Measurements from ENCODE around the gene NR4A2.
A peak's percentile ranks its signal among the peaks of the same experiment; 100 is the strongest.

Gene NR4A2

DNA sequence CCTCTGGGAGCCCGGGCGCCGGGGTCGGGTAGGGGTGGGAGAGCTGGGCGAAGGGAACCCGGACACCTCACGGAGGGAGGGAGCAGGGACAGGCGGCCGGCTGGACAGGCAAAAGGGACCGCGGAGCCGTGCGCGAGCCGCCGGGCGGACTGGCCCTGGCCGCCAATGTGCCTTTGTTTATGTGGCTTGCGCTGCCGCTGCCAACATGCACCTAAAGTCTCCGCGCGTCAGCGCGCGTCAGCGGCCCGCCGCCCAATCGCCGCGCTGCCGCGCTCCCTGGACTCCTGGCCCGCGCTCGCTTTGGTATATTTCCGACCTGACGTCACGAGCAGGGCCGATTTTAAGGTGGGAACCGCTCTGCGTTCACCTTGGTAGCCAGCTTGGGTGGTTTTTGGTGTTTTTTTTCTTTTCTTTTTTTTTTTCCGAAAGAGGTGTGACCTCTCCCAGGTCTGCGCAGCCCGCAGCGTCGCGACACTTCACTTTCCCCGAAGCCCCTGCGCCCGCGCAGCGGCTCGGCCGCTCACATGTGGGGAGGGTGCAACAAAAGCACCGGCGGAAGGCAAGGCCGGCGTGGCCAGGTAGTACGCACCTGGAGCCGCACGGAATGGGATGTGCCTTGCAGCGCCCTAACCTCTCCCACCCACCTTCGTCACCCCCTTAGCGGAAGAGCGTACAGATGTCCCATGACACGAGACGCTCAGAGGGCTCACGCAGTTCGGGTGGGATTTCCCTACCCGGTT lies at the start of gene NR4A2:
Gene NR4A2 (minus strand): TSS at position 188 of the 740 bp plus-strand sequence. CDS start 2,535 bp downstream, outside the sequence.
- peak; percentile 85 for DNase-seq (ENCODE audit: low read depth)

DNA sequence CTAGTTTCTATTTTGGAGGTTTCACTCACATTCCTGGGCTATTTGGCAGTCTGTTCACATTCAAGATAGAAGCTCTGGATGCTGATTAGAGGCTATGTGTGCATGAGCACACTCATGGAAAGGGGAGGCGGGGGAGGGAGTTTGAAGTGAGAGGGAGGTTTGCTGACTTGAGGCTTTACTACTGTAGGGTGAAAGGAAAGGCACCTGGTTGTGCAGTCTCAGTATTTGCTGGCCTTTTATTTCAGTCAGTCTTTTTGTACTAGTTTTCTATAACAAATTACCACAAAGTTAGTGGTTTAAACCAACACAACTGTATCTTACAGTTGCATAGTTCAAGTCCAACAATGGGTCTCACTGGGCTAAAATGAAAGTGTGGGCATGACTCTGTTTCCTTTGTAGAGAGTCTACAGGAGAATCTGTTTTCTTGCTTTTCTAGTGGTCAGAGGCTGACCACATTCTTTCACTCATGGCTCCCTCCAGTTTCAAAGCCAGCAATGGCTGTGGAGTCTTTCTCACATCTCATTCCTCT lies 47.7 kb upstream of the NR4A2 start:
- no peak for DNase-seq (ENCODE audit: low read depth)

DNA sequence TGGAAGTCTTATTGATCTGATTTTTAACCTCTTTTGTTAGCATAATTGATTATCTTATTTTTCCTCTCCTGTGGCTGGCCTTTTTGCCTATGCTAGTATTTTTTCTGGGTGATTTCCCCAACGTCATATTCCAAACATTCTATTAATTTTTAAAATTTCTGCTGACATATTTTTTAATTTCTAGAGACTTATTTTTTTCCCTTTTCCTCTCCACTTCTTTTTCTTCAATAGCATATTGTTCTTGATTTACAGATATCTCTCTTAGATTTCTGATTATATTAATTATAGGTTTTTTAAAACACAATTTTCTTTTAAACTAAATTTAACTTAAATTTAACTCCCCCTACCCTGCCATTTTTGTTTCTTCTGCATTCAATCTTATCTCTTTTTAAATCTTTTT lies 47.2 kb upstream of the NR4A2 start:
- no peak for DNase-seq (ENCODE audit: low read depth)

DNA sequence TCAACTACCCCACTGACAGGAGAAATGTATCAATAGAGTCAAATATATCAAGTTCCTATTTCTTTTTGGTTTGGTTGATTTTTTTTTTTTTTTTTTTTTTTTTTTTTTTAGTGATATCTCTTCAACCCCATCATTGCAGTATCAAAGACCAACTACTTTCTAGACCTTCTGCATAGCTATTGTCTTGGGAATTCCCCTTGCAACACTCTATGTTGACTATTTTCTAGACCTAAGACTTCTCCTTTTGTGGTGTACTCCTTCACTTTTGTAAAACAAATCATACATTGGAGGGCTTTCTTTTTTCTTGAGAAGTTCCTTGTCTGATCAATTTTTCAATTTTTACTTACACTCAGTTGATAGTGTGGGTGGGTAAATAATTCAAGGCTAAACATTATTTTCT lies 46.5 kb upstream of the NR4A2 start:
- no peak for DNase-seq (ENCODE audit: low read depth)

DNA sequence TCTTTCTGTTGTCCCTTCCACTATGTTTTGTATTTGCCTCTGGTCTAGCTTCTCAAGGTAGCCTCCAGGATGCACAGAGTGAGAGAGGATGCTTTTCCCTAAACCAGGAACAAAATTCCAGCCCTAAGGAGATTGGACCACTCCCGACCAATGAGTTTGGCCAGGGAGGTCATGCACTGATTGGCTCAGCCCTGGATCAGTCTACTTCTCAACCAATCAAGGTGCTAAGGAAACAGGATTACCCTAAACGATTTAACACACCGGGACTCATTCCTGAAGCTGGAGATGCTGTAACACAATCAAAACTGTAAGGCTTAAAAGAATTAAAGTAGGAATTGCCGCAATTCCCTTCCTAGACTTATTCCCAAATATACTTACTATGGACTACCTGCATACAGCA lies 34.2 kb upstream of the NR4A2 start:
- DNase-seq (ENCODE audit: low read depth) = no peak

DNA sequence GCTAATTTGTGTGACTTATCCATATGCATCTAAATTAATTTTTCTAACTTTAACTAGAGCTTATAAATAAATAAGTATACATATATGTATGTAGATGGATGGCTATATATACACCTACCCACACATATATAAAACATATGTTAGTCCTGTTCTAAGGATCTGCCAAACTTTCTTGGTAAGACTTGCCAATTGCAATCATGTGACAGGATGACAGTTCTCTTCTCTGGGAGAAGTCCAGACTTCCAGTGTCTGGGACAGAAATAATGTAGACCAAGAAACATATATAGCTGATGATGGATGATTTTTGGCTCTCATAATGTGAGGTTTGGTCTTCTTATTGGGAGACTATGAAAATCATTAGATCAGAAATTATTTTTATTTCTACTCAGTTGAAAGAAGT lies 30.6 kb upstream of the NR4A2 start:
- DNase-seq (ENCODE audit: low read depth) = no peak

DNA sequence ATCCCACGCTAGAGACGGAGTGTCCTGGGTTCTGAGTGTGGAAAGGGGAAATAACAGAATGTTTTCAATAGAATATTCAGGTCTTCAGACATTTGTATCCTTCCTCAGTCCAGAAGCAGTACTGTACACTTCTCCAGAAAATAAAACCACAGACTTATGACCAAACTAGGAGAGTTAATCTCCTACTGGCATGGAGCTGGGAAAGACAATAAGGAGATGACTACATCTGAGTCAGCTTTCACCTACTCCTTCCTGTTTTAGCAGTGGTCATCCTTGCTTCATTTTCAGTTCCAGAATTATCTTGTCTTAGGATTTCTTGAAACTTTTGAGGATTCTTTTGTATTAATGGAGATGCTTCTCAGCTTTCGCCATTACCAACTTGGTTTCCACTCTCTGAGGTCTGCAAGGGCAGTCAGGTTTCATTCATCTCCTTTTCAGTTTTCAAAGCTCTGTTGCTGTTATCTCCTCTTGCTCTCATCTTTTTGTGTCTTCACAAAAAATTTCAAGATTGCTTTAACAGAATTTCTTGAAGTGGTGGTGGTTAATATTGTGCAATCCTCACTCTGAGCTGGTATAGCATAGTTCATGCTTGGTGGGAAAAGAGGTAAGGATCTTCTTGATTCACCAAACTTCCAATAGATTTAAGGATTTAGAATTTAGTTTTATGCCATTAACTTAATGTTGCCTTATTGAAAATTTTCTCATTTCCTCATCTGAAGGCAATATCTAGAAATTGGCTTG lies 23.7 kb upstream of the NR4A2 start:
- no peak for DNase-seq (ENCODE audit: low read depth)

DNA sequence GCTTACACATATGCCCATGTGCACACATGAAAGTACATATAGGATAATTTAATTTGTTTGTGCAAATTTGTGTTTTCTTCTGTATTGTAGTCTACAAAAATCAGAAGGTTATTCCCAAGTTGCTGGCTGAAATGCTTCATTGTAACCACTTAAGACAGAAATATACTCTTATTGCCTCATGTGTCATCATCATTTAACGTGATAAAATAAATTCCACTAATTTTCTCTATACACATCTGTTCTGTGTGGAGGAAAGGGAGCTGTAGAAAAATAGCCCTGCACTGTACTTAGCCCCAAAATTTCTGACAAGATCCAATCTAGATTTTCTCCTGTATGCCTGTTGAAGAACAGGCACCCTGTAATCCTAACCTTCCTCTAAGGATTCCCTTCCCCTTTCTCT lies 20.4 kb upstream of the NR4A2 start:
- no peak for DNase-seq (ENCODE audit: low read depth)

DNA sequence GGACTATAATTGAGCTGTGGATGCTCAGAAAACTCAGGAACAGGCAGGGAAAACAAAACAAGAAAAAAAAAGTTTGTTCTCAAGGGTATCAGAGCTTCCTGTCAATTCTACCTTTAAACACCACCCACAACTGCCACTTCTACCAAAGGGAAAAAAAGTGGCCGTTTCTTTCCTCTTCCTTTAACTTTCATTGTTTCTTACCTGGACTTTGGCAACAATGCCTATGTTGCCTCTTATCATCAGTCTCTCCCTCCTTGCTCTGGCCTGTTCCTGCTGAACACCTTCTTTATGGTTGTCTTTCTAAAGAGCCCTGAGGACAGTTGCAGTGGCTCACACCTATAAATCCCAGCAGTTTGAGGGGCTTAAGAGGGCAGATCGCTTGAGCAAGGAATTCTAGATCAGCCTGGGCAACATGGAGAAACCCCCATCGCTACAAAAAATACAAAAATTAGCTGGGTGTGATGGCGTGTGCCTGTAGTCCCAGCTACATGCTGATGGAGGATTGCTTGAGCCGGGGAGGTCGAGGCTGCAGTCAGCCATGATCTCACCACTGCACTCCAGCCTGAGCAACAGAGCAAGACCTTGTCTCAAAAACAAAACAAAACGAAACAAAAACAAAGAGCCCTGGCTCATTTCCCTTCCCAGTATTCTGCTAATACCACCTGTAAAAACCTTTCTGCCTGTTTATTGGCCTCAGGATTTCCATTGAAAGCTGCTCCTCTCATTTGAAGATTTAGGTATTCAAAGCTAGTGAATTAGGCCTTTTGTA lies 18.0 kb upstream of the NR4A2 start:
- DNase-seq (ENCODE audit: low read depth) = no peak

DNA sequence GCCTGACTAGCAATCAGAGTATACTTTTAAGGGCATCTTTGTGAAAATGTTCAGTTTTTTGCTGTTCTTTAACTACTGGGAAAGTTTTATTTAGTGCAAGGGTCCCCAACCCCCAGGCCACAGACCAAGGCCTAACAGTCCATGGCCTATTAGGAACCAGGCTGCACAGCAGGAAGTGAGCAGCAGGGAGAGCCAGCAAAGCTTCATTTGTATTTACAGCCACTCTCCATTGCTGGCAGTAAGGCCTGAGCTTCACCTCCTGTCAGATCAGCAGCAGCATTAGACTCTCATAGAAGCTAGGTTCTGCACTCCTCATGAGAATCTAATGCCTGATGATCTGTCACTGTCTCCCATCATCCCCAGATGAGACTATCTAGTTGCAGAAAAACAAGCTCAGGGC lies 17.1 kb upstream of the NR4A2 start:
- no peak for DNase-seq (ENCODE audit: low read depth)

DNA sequence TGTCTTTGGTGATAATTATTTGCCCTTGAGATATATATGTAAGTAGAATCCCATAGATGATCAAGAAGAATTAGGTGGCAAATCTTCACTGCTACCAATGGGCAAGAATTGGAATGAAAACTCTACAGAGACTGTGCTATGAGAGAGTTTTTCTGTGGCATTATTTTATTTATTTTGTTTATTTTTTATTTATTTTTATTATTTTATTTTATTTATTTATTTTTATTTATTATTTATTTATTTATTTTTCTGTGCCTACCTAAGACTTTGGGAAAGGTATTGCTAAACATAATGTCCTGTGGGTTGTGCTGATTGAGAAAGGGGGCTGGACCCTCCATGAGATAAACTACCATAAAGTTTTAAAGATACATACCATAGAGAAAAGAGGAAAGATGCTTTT lies 16.6 kb upstream of the NR4A2 start:
- no peak for DNase-seq (ENCODE audit: low read depth)

DNA sequence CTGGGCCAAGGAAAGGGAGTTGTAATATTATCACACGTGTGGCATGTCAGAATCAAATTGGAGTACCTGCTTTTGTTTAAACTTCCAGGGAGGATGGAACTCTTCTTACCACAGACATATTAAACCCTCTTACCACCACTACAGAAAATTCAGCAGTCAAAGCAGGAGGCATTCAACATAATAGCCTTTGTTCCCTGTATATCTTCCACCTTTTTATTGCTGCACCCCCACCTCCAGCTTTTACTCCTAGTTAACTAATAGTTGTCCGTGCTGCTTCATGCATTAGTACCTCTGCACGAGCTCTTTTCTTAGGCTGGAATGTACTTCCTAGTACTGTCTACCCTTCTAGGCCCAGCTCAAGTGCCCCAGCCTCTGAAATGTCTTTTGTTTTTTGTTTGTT lies 14.9 kb upstream of the NR4A2 start:
- DNase-seq (ENCODE audit: low read depth) = no peak

DNA sequence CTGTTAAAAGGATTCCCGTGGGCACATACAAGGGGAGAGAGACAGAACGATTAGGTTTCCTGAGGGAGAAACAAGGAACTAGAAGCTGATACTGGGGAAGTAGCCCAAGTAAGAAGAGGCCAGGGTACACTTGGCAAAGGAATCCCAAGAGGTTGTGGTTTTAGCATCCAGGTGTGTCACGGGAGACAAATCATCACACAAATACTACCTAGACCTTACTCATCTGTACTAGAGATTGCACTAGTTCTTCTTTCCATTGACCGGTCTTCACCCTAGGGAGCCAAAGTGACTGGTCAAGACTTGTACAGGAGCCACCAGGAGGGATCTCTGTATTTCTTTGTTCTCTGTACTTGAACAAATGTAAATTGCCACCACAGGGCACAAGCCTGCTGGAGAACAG lies 14.2 kb upstream of the NR4A2 start:
- no peak for DNase-seq (ENCODE audit: low read depth)

DNA sequence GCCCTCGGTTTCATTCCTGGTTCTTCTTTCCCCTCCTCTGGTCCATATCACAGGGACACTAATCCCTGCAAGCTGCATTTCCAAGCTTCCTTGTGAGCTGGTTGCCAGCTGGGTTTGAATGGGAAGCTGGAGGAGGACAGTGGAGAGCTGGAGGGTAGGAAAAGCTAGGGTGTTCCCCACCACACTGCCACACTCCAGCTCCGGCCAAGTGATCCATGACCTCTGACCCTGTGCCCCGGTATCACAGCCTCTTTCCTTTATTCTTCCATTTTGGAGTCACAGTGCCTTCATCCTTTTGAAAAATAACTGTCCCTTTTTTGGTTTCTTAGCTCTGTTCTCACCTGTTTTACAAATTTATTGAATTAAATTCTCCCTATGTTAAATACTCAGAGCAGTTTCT lies 13.1 kb upstream of the NR4A2 start:
- DNase-seq (ENCODE audit: low read depth) = no peak

DNA sequence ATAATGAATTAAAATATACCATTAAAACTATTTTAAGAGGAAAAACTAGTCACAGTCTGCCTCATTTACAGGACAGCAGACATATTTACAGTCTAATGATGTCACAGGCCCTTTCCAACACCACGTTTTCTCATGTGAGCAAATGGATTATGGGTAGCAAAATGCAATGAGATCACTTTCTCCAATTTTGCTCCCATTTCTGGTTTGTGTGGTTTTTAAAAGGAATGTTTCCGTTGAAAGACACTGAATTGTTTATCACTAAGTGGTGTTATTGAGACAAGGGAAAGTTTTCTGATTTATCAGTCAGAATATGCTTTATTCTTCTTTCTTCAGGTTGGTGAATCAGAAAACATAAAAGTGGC lies 11.4 kb upstream of the NR4A2 start:
- DNase-seq (ENCODE audit: low read depth) = no peak

DNA sequence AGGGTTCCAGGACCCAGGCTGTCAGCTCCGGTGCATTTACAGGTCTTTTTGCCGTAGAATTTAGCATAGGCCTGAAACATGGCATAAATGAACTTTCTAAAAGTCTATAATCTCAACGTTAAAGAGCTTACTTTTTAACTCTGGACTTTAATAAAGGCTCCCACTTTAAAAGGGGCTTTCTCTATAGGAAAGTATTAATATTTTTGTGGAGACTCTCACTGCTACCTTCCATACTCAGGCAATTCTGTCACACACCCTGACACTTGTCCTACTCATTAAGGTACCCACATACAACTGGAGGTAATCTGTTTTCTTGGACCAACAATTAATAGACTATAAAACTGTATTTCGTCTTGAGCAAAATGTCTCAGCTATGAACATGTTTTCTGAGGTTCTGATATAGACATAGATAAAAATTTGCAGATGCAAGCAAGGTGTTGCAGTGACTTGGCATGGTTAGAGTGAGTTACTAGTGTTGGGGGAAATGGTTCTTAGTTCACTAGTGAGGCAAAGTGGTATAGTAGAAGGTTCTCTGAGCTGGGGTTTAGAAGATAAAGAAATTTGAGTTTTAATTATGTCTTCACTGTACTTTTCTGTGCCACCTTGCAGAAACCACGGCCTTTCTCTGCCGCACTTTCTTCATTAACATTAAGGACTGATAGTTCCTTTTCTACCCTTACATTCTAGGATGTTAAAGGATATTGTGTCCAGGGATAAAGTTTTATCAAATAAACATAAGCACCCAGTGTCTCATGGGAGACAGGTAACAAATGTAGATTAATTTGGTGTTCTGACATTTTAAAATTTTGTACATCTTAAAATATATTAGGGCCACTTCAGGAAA lies 10.8 kb upstream of the NR4A2 start:
- no peak for DNase-seq (ENCODE audit: low read depth)

DNA sequence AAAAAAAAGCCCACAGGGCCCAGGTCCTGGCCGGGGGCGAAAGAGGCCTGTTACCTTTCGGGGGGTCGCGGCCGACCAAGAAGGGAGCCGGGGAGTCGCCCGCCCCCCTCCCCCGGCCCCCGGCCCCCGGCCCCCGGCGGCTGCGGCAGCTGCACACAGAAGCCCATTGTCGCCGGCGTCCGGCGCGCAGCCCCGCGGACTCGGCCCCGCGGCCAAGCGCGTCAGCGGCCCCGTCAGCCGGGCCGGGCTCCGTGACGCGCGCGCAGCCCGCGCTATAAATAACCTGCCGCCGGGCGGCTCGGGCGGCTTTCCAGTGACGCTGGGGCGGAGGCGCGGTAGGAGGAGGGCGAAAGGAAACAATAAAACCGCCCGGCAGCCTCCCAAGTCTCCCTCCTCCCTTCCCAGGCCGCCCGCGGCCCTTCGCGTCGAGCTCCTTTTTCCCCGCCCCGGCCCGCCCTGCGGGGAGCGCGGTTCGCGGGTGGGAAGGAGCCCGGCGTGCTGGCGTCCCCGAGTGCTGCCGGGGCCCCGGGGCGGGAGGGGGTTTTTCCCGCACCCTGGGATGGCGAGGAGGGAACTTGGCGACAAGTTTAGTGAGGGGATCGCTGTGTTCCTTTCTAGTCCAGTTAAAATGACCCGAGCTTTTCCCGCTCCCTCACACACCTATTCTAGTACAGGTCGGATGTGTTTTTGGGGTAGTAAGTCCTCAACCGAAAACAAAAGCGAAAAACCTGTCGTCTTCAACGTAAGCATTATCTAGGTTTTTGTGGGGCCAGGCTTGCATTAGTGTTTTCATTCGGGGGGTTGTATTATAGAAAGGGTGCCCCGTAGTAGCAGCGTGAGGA lies 10.0 kb upstream of the NR4A2 start:
- peak; percentile 81 for DNase-seq (ENCODE audit: low read depth)

DNA sequence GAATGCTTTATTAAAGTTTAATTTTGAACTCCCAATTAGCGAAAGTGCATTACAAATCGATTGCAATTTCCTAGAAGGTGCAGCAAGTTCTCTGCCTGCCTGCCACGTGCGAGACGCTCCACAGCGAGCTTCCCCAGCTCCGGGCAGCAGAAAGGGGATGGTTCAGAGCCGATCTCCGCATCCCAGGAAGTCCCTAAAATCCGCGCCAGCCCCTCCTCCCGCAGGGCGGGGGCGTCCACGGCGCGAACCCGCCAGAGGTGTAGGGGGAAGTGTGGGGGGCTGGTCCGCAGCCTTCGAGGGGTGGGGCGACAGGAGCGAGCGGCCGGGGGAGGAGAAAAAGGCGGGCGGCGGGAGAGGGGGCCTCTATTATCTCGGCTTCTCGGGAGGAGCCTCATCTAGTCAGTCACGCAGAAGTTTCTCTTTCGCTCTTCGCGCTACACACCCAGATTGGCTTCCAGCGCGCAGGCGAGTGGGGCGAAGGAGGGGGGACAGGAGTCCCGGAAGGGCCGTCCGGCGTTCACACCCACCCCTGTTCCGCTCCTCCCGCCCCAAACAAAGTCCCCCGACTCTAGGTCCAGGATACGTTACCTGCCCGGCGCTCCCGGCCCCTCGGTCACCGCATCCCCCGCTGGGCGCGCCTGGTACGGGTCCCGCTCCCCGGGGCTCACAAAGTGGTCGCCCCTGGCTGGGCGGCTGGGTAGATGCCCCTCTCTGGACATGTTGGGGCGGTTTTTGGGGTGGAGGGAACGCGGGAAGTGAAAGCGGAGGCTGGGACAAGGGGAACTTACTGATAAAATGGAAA lies 9.1 kb upstream of the NR4A2 start:
- DNase-seq (ENCODE audit: low read depth) = peak; percentile 90

DNA sequence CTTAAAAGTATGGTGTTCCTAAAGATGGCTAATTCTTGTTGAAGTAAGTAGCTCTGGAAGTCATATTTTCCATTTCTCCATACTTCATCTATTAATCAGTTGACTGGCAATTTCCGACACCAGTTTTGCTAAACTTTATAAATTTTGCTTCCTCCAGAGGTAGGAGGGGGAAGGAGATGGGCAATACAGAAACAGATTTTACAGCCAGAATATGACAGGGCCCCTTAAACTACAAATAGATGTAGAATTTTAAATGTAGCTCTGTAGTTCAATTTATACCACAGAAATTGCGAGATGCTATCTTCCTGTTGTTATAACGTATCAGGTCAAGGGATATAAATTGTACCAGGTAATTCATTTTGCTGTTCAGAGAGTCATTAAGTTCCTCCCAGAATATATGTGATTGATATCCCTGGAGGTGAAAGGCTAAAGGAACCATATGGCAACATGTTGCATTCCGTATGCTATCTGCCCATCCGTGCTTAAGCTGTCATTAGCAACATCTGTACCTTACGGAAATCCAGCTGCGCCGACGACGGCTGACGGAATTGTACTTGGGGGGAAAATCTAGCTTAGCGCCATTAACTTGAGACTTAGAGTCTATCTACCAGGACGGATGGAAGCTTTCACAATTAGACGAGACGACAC lies 8.4 kb upstream of the NR4A2 start:
- DNase-seq (ENCODE audit: low read depth) = no peak

DNA sequence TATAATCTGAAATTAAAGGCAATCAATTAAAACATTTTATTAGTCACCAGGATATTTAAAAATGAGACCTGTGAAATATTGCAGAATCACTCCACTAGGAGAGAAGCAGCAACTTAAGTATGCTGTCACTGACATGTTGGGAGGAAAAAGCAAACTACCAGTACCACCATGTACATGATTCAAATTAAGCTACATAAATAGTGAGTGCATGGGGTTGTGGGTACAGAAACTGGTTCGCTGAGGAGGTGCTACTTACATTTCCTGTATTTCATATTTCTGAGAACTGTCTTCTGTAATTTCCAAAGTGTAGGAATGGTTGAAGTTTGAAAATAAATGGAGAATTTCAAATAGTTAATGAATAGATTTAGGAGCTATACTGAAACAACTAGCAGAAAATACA lies 7.9 kb upstream of the NR4A2 start:
- no peak for DNase-seq (ENCODE audit: low read depth)

All from activated T-cell treated with anti-CD3 and anti-CD28 coated beads for 24 hours (primary cell).